GOT3 (cell line): ENCODE results near the gene CPA1.

Experiments used
- DNase-seq: peaks from one replicate; lab custom pipeline; 2025; ENCODE audit warnings: mixed read lengths; lab: John Stamatoyannopoulos, UW

Gene CPA1

DNA sequence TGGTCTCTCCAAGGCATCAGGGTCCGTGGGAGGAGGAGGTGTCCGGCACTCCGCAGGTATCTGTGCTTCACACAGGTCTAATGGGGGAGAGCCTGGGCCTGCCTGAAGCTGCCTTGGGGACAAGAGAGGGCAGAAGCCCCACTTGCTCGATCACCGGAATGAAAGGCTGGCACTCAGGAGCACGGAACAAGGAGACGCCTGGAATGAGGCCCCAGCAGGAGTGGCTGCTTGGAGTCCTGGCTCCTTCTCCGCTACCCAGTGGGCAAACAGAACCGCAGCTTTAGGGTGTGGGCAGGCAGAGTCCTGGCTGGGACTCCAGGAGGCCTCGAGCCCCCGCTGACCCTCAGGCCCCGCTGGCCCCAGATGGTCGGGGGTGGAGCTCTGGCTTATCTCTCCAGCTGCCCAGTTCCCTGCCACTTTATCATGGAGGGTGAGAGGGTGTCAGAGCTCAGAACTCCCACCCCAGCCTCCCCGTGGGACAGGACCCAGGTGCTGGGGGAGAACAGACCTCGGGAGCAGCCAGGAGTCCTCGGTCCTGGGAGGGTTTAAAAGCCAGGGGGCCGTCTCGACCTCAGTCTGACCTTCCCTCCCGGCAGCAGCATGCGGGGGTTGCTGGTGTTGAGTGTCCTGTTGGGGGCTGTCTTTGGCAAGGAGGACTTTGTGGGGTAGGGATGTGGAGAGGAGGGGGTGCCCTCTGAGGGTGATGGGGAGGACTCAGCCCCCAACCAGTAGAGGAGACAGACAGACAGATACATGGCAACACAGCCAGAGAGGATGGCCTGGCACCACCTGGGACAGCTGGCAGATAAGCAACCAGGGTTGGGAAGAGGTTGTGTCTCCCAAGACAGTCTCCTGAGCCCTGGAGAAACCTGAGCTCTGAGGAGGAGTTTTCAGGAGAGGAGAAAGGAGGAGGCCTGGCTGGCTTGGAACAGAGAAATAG, at the start of gene CPA1:
CPA1 (plus strand) TSS at position 574 of the 940 bp plus-strand sequence; CDS start at position 601, 27 bp downstream.
- no peak for DNase-seq

DNA sequence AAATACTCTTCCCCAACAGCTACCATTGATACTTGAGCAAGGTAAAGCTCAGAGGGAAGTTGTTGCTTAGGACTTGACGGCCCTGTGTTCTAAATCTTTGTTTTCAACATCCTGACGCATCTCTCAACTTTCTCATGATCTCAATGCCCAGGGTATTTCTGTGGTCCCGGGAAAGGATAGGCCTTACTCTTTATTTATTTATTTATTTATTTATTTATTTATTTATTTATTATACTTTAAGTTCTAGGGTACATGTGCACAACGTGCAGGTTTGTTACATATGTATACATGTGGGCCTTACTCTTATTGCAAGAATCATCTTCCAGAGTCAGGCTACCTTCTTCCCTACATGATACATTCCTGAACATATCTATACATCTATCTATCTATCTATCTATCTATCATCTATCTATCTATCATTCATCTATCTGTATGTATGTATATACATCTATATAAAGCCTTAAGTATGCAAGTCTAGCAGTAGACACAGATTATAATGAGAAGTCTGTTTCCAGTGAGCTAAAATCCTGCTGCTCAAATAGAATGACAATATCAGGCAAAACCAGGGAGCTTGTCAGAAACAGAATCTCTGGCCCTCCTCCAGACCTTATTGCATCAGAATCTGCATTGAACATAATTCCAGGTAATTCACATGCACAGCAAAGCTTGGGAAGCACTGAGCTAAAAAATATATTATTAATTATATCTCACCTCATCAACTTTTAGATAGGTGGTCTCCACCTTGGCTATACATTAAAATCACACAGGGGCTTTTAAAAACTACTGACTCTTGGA, 47.8 kb upstream of the CPA1 start:
- no peak for DNase-seq

DNA sequence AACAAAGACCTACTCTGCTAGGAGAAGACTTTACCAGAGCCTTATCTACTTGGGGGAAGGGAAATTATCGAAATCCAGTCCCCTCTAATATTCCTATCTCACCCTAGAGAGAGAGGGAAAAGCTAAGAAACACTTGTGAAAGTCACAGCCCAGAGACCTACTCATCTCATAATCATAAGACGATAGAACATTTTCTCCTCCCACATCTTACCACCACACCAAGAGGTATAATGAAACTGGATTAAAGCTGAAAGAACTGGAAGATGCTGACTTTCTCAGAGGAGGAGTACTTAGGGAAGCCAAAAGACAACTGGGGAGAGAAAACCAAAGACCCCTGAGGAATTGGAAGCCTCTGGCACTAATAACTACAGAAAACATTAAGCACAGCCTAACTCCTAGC, 46.5 kb upstream of the CPA1 start:
- DNase-seq: no peak

DNA sequence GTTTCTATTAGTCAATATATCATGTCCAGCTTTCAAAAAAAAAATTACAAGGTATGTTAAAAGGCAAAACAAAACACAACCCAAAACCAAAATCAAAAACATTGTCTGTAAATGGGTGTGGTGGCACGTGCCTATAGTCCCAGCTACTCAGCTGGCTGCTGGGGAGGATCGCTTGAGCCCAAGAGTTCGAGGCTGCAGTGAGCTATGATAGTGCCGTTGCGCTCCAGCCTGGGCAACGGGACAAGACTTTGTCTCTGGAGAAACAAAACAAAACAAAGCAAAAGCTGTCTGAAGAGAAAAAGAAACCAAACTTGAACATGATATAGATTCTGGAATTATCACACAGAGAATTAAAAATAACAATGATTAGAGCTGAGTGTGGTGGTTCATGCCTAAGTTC, 46.0 kb upstream of the CPA1 start:
- DNase-seq: no peak

DNA sequence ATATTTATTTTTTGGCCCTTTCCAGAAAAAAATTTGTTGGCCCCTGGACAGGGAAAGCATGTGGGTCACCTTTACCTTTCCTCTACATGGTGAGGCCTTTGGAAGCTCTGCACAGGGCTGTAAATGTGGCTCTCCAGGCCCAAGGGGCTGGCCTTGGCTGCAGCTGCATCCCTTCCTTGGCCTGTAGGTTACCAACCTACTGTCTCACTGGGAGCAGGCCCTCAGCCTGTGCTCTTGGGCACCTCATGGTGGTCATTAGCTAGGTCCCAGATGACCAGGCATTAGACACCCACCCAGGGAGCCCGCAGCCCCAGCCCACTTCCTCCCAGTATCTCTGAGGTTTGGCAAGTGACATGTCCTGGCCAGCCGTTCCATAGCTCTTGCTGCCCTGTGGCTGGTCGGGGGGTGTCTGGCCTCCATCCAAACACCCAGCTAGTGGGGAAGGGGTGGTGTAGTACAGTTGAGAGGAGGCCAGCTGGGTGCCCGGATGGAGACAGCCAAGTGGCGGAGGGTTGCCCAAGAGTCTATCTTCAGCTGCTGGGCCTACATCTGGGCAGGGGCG, 42.8 kb upstream of the CPA1 start:
- no peak for DNase-seq

DNA sequence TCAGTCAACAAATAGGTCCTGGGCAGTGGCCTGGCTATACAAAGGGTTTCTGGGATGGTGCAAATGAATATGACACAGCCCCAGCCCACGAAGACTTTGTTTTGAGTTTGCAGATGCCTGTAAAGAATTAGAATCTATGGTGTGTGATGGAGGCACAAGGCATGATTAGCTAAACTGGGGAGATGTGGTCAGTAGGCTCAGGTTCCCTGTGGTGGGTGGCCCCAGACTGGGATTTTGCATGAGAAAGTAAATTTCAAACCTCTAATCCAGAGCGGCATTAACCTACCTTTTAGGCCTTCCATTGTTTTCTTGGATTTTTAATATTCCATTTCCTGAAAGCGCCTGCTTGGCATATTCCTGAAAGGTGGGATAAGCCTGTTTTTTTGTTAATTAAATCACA, 42.1 kb upstream of the CPA1 start:
- no peak for DNase-seq

DNA sequence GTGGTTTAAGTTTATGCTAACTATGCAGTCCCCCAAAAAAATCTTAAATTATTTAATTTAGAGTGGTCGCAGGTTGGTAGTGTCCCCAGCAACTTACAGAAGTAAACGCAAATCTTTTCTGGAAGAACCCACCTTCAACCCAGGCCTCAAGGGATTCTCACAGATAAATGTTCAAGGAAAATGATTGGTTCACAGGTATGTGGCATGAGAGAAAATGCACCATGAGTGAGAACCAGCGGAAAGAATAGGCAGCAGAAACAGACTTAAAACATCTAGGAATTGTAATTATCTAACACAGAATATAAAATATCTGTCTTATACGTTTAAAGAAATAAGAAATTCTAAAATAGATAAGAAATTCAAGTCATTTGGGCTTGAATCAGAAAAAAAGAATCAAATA, 38.4 kb upstream of the CPA1 start:
- no peak for DNase-seq

DNA sequence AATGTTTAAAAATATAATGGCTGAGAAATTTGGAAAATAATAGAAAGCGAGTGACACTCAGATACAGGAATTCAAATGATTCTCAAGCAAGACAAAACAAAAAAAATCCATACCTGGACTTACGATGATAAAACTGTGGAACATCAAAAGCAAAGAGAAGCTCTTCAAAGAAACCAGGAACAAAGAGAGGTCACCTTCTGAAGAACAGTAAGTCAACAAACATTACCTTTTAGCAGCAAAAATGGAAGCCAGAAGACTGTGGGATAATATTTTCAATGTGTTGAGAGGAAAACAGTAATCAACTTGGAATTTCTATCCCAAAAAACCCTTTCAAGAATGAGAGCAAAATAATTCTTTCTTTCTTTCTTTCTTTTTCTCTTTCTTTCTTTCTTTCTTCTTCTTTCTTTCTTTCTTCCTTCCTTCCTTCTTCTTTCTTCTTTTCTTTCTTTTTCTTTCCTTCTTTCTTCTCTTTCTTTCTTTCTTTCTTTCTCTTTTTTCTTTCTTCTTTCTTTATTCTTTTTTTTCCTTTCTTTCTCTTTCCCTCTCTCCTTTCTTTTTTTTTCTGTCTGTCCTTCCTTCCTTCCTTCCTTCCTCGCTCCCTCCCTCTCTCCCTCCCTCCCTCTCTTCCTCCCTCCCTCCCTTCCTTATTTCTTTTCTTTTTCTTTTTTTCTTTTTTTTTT, 37.5 kb upstream of the CPA1 start:
- DNase-seq: no peak

DNA sequence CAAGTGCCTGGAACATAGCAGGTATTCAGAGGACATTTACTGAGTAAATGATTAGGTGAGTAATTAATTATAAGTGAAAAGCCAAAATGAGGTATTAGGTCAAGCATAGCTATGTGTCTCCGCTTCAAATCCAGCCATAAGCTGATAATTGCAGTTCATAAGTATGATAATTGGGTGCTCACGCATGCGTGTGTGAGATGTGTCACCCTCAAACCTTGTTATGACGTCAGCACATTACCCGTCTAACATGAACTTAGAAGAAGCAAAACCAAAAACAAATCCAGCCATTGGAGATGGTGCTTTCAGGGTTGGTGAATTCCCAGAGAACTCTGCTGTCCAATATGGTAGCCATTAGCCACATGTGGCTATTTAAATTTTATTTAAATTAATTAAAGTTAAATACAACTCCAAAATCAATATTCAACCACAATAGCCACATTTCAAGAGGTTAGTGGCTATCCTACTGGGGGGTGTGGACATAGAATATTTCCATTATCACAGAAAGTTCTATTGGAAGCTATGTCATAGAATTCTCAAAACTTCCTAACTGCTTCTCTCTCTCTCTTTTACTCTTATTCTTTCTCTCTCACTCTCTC, 35.9 kb upstream of the CPA1 start, which contains the start of gene CPA5:
CPA5 (plus strand) TSS at position 546 of the 596 bp plus-strand sequence. CDS start 1,670 bp downstream, outside the sequence.
- no peak for DNase-seq

DNA sequence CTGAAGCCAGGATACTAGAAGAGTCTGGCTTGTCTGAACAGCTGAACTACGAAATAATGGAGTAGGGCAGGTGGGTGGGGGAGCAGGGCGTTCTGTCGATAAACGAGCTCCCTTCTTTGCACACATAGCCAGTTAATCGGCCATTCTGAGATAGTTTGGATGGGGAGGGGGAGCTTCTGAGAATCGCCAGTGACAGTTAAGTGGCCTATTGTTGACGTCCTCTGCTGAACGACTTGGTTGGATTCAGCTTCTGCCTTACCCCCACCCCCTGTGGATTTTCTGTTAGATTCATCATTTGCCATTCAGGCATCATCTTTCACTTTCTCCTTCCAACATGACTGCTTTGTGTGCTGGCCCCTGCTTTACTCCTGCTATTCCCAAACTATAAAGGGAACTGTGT, 35.2 kb upstream of the CPA1 start:
- no peak for DNase-seq

DNA sequence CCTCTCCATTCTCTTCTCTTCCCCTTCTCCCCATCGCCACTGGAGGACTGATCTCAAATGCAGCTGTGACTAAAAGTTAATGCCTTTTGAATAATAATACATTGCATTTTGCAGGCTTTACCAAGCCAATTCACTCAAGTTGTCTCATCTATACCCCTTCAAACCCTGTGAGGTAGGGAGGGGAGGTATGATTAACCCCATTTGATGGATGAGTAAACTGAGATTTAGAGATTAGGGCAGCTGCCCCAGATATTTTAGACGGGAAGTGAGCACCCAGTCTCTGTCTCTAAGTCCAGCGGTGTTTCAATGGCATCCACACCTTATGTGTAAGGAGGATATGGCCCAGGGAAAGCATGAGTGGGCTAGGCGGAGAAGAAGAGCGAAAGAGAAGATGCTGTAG, 34.6 kb upstream of the CPA1 start:
- no peak for DNase-seq

DNA sequence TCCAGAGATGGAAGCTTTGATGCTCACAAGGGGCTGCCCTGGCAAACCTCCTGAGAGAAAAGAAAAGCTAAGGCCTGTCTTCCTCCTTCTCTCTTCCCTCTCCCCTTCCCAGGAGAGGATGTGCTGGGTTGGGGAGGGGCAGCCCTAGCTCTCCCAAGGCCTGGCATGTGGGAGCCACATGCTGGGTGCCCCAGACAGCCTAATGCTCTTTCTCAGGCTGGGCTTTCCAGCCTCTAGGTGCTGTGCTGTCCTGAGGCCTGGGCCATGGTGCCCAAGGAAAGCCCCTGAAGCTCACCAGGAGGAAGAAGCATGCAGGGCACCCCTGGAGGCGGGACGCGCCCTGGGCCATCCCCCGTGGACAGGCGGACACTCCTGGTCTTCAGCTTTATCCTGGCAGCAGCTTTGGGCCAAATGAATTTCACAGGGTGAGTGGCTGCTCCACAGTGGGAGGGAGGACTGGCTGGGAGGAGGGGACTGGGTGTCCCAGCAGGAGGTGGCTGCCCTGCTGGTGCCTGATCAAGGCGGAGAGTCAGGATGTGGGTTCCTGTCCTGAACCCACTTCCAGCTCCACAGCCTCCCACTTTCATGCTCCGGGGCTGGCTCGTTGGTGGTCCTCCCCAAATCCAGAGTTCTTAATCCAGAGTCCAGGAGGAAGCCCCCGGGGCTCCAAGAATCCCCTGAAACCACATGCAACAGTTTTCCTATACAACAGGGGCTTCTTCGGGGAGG, 34.0 kb upstream of the CPA1 start:
- DNase-seq: no peak

DNA sequence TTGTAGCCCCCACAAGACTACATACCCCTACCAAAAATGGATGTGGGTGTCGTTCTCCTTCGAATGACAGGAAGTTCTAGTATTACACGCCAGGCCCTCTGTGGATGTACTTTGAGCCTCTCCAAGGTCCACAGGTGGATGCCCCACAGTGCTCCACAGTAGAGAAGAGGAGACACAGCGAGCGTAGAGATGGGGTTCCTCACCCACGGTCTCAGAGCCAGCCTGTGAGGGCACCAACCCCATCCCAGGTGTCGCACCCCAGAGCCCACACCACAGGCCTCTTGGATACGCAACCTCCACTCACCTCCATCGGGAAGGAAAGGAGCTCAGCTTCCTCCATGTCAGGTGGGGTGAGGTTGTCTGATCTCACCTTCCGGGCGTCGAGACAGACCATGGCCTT, 33.4 kb upstream of the CPA1 start:
- no peak for DNase-seq

DNA sequence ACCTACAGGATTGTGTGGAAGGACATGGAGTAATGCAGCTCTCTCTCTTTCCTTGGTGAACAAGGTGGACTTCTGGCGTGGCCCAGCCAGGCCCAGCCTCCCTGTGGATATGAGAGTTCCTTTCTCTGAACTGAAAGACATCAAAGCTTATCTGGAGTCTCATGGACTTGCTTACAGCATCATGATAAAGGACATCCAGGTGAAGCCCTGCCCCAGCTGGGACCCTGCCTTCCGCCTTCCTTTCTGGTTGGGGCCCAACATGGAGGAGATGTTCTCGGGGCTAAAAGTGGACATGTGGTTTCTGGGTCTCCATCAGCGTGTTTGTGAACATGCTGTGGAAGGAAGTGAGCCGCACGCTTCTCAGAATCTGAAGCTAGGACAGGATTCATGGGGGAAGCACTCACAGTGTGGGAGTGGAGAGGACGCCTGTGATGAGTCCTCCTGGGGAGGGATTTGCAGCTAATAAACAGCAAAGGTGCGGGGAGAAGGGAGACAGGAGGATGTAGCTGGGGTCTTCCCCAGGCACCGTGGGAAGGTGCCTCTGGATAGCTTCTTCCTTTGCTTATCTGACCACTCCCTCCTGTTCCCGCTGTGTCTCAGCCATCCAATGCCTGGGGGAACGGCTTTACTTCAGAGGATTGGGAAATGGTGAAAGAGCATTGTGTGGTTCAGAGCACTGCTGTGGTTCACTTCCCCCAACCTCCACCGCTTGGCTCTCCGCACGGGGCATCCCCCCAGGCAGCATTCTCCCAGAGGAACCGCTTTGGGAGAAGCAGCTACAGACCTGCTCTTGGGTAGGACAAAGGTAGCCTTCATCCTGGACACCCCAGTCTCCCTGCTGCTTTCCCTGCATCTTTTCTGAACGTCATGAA, 30.1 kb upstream of the CPA1 start:
- DNase-seq: no peak

DNA sequence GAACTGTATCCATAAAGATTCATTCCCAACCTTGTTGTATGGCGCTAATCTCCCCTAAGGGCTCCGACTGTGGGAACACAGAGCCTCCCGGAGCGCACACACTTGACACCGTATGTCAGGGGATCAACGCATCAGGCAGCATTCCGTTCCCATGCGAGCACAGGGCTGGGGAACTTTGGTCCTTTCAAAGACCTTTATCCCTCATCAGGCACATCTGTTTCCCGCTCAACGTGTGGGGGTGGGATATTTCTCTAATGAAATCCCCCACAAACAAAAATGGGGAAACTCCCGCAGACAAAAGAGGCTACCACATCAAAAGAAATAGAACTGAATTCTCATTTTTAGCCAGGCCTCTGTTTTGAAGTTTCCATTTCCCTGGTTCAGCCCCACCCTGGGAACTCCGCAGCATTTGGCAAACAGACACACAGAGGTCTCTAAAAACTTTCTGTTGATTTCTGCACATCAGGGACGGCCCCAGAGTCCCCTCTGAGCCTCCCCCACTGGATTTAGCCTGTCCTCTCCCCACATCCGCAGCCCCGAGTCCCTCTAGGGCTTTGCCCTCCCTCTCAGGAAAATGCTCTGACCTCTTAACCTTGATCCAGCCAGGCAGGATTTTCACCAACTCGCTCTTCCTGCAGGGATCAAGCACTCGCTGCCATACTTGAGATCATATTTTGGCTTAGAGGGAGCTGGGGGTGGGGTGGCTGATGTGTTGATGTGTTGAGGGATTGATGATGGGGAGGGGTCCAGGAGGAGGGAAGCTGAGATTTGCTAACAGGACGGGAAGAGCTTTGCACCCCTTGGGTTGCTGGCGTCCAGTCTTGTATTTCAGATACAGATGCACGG, 29.1 kb upstream of the CPA1 start:
- no peak for DNase-seq

DNA sequence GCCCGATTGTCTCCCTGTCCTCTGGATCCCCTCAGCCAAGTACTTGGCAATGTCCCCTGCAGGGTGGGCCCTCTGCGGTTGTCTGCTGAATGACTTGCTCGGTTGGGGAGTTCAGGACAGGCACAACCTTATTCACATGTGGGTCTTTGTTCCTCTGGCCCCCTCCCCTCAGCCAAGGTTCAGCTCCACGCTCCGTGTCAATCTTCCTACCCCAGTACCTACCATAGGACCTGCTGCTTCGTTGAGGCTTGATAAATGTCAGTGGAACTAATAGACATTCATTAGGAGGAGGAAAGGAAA, 28.6 kb upstream of the CPA1 start:
- DNase-seq: no peak

DNA sequence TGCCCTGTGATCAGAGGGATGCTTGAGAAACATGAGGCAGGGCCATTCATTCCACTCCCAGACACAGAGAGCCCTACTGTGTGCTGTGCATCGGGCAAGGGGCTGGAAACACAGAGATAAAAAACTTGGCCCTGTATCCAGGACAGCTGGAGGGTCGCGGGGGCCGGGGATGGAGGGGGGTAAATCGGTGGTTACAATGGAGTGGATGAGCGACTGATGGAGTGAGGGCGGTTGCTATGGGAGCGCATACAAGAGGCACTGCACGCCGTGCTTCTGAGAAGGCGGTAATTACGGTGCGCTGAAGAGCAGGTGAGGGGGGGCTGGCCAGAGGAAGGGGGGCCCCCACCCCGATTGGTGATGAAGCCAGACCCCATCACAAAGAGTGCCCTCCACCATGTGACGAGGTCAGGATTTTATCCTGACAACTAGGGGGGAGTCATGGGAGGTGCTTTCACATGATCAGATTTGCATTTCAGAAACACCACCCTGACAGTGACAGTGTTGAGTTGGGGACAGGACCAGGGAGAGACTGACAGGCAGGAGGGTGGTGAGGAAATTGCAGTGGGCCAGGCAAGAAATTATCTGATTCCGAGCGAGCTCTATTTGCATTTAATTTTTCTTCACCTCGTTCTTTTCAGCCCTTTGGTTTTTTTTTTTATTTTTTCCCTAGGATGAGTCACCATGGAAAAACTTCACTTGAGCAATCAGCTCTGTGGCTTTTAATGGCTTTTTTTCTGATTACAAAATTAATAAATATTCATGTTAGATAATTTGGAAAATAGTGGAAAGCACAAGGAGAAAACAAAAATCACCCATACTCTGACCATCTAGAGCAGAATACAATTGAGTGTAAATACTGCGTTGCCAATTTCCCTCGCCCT, 27.9 kb upstream of the CPA1 start:
- no peak for DNase-seq

DNA sequence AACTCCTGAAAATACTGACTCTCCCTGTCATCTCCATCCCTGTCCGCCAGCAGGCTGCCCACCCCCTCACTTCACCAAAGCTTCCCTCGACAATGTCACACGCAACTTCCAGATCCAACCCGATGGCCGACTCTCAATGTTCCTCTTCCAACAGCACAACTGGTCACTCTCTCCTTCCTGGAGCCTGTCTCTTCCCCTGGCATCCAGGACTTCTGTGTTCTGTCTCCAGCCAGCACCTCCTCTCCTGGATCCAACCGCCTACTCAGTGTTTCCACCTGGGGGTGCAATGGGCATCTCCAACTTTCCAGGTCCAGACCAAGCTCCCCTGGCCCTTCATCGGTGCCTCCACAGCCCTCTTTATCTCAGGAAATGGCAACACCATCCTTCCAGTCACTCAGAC, 27.1 kb upstream of the CPA1 start:
- no peak for DNase-seq
